Stimulated activated CD4-positive, alpha-beta T cell treated with anti-CD3 and anti-CD28 coated beads, Interleukin-1b, Interleukin-23, amount 100 ng/mL, for 4 hours (primary cell): ENCODE results near the gene SEC22B.
"Not testable (repeated sequence)": the region's sequence is repeated elsewhere in the genome, so short reads cannot be mapped to it uniquely, and the experiment has no call there.

Source experiments
- DNase-seq, 2 donors: peaks; one replicate each; pipeline ENCODE4 v3.0.0-alpha.2; 2020; ENCODE audit warnings: low read depth in 2 of 2

SEC22B gene

DNA sequence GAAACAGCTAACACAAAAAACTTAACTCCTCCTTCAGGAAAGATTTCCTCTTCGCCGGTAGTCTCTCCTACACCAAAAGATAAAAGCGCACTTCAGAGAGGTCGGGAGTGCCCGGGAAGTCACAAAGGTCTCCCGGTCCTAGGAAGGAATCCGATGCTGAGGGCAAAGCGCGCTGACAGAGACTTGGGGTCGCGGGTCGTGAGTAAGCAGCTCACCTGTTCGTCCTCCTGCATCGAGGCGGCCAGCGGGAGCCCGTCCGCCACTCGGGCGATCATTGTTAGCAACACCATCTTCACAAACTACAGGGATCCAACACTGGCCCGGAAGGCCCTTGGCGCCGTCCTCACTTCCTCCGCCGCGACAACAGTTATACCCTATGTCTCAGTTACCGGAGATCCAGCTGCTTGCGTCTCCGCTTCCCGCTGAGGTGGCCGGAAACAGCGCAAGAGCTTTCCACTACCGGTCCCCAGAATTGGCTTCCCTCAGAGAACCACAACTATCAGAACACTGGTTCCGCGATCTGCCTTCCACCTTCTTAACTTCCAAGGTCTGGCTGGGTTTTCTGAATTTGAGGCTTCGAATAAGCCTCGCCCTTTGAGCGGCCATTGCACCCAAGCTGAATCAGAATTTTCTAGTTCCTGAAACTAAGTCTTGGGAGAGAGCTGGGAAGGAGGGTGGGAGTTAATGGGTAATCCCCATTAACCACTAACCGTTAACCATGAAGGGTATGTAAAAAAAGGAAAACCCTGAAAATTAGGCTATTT lies at the start of gene SEC22B:
Gene SEC22B, minus strand, starts transcription at position 429 of the 764 bp plus-strand sequence. Its CDS starts 139 bp downstream, at position 290.
- DNase-seq = peak; percentile 62 to 78

- not testable (repeated sequence) for DNase-seq
Measured at GRCh38 chr1:120217933-120218332, 41.6 kb upstream of the SEC22B start.

GRCh38 chr1:120217175-120217929 lies 41.0 kb upstream of the SEC22B start:
- not testable (repeated sequence) for DNase-seq

GRCh38 chr1:120213606-120214005 lies 37.3 kb upstream of the SEC22B start:
- DNase-seq = not testable (repeated sequence)

- DNase-seq = not testable (repeated sequence)
Measured at GRCh38 chr1:120210754-120211153, 34.4 kb upstream of the SEC22B start.

DNA sequence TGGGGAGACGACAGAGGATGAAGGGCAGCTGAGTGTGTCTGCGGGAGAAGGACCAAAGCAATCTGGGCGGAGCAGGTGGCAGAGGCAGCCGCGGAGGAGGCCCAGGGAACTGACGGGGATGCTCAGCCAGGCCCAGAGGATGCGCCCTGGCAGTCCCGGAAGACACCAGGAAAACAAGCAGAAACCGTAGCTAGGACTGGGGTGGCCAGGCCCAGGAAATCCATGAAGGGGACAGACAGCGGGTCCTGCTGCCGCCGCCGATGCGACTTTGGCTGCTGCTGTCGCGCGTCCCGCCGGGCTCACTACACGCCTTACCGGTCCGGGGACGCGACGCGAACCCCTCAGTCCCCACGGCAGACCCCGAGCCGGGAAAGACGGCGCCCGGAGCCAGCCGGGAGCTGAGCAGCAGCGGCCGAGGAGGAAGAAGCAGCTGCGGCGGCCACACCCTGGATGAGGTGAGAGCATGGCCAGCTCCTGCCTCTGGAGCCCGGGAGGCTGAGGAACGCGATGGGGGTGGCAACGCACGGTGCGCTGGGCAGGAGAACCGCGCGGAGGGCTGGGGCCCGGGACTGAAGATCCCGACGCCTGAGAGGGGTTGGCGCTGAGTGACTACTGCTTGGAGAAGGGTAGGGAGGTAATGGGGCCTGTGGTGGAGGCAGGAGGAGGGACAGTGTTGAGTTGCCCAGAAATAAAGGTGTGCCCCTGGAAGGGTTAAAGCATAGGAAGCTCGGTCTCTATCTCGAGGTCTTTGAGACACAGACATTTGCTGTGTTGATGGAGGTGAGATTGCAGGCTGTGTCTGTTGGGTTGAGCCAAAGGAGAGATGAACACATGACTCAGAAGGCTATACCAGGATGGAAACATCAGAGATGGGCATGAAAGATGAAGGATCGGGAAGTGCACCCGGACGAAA lies 20.8 kb upstream of the SEC22B start:
- DNase-seq = not testable (repeated sequence)

GRCh38 chr1:120188626-120189025 lies 12.3 kb upstream of the SEC22B start:
- DNase-seq = not testable (repeated sequence)

- not testable (repeated sequence) for DNase-seq
Measured at GRCh38 chr1:120182176-120182707, 5.9 kb upstream of the SEC22B start.

DNA sequence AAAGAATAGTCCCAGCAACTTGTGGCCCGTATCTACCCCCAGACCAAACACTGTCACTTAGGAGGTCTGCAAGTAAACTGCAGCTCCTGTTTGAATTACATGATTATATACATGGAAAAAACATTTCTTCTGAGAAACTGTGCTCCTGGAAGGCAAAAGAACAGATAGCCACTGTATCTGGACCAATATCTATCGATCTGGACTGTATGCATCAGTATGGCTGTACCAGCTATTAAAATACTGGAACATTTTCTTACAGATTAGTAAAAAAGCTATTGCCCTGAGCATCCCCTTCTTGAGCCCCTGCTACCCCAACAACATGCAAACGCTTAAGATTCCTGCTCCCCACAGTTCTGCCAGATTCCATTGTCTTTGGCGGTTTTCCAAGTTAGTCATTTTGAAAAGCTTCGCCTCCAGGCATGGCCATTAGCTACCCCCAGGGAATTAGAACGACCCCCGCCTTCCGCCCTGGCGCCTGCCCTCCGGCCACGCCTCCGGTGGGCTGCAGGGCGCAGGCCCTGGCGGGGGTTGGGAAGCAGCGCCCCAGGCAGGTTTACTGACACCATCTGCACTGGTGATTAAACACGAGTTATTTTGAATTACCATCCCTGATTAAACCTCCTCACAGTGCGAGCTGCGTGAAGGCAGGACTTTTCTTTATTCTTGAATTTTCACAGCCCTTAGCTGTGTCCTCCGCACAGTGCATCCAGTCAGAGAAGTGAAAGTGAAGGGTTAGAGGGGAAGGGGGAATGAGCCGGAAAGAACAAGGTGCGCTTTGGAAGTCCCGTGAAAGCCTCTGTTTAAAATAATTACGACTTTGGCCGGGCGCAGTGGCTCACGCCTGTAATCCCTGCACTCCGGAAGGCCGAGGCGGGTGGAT lies 3.7 kb upstream of the SEC22B start:
- DNase-seq = not testable (repeated sequence)

GRCh38 chr1:120178799-120179756 lies 2.8 kb upstream of the SEC22B start:
- DNase-seq = no peak

DNA sequence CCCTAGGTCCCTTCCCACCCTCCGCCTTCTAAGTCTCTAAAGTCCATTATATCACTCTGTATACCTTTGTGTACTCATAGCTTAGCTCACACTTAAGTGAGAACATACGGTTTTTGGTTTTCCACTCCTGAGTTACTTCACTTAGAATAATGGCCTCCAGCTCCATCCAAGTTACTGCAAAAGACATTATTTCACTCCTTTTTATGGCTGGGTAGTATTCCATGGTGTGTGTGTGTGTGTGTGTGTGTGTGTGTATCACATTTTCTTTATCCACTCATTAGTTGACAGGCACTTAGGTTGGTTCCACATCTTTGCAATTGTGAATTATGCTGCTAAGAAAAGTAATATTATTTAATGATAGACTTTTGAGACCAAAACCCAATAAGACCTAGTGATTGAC lies 1.7 kb upstream of the SEC22B start:
- DNase-seq = not testable (repeated sequence)

DNA sequence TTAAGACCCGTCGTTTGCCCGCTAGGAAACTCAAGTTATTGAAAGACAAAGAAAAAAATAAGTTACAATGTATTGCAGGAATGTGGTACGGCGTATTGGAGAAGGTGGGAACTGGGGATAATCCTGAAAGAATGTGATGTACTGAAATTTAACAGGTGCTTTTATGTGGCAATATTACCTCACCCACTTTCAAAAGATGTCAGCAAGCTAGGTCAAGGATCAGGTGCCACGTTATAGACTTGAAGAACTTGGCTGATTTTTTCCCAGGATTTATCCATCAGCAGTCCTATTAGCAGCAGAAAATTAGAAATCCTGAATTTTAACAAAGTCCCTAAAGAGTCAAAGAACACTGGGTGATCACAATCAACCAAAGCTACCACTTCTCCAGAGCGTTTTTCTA lies 632 bp downstream of the SEC22B start:
- not testable (repeated sequence) for DNase-seq

- DNase-seq = not testable (repeated sequence)
Measured at GRCh38 chr1:120164761-120165160, 11.6 kb downstream of the SEC22B start.

DNA sequence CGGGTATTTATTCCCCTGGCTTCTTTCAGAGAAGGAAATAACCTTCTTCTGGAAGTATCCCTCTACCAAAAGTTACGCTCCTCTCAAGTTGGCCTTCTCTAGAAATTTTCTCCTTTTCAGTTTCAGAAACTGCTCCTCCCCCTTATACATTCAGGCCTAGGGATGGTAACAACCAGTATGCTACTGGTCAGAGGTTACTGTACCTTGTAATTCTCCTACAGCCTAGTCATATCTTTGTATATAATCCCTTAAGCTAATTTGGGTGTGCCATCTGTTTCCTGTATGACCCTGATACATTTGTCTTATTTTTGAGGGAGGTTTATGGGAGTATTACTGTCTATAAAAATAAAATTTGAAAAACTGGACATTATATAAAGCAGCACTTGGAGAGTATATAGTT lies 14.3 kb downstream of the SEC22B start:
- DNase-seq = not testable (repeated sequence)

DNA sequence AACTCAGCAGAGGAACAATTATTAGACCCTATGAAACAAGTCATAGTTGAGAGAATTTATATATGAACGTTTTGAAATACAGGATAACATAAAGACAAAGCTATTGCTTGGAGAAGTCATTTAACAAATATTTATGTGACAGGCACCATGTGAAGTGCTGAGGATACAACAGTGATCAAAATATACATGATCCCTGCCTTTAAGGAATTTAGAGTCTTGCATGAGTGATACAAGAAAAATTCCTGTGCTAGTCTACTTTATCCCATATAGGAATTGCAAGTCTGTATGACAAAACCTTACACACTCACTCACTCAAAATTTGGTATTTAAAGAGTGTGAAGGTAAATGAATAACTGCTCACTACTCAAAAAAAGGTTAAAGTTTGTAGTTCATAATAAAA lies 17.8 kb downstream of the SEC22B start:
- DNase-seq = not testable (repeated sequence)

- DNase-seq = not testable (repeated sequence)
Measured at GRCh38 chr1:120158086-120158485, 18.2 kb downstream of the SEC22B start.

DNA sequence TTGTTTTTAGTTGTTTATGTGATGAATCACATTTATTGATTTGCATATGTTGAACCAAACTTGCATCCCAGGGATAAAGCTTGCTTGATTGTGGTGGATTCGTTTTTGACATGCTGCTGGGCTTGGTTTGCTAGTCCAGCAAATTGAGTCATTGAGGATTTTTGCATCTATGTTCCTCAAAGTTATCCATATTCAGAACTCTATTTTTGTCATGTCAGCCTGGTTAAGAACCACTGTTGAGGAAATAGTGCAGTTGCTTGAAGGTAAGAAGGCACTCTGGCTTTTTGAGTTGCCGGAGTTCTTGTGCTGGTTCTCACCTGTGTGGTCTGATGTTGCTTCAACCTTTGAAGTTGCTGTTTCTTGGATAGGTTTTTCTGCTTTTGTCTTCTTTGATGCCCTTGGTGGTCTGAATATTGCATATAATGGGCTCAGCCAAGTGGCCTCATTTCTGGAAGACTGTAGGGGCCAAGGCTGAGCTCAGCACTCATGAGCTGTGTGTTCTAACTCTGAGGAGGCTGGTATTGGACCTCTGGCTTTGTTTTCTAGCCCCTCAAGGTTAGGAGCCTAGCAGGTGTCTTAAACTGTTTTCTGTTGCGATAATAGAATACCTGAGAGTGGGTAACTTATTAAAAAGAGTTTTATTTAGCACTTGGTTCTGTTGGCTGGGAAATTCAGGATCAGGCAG lies 26.0 kb downstream of the SEC22B start:
- not testable (repeated sequence) for DNase-seq

DNA sequence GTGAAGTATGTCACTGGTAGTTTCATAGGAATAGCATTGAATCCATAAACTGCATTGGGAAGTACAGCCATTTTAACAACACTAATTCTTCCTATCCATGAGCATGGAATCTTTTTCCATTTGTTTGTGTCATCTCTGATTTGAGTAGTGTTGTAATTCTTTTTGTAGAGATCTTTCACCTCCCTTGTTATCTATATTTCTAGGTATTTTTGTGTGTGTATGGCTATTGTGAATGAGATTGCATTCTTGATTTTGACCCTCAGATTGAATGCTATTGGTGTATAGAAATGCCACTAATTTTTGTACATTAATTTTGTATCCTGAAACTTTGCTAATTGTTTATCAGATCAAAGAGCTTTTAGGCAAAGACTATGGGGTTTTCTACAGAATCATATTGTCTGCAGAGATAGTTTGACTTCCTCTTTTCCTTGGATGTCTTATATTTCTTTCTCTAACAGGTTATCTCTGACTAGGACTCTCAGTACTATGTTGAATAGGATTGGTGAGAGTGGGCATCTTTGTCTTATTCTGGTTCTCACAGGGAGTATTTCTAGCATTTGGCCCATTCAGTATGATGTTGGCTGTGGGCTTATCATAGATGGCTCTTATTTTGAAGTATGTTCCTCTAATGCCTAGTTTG lies 26.8 kb downstream of the SEC22B start:
- not testable (repeated sequence) for DNase-seq
